H9 (cell line): ENCODE results near the gene HDAC3. TPM values are rescaled to one million over a fixed set of nuclear protein-coding genes. Genes with fewer than 3 reads are reported as not detected.

ENCODE experiments used
- DNase-seq: peaks from one replicate; pipeline ENCODE4 v3.0.0-alpha.2; 2017
- H2AFZ ChIP-seq: one replicate; pipeline ENCODE4 v1.6.1; 2013; ENCODE audit warnings: mild to moderate bottlenecking, low read length, control low read depth, moderate library complexity
- H2AK5ac ChIP-seq: 2 replicates; pipeline ENCODE4 v1.6.1; 2013; ENCODE audit warnings: low read length, control low read depth, mixed read lengths; ENCODE audit not compliant: insufficient read length
- H2BK120ac ChIP-seq: one replicate; pipeline ENCODE4 v1.6.1; 2013; ENCODE audit warnings: low read depth, mild to moderate bottlenecking, low read length, control low read depth, inconsistent platforms; ENCODE audit not compliant: poor library complexity, severe bottlenecking
- H2BK12ac ChIP-seq: 2 replicates; pipeline ENCODE4 v1.6.1; 2013; ENCODE audit warnings: low read length, control low read depth, mixed read lengths, low read depth; ENCODE audit not compliant: insufficient read length
- H2BK15ac ChIP-seq: 2 replicates; pipeline ENCODE4 v1.6.1; 2013; ENCODE audit warnings: low read depth, low read length, control low read depth
- H2BK20ac ChIP-seq: one replicate; pipeline ENCODE4 v1.6.1; 2013; ENCODE audit warnings: low read depth, mild to moderate bottlenecking, low read length, control low read depth, inconsistent platforms; ENCODE audit not compliant: poor library complexity, severe bottlenecking
- H2BK5ac ChIP-seq: 2 replicates; pipeline ENCODE4 v1.6.1; 2013; ENCODE audit warnings: low read length, control low read depth, mixed read lengths; ENCODE audit not compliant: insufficient read length
- H3K14ac ChIP-seq: 2 replicates; pipeline ENCODE4 v1.6.1; 2013; ENCODE audit warnings: low read length, control low read depth; ENCODE audit not compliant: insufficient read depth
- H3K18ac ChIP-seq: 2 replicates; pipeline ENCODE4 v1.6.1; 2013; ENCODE audit warnings: low read depth, mild to moderate bottlenecking, mixed read lengths, low read length, control low read depth; ENCODE audit not compliant: insufficient read length
- H3K23ac ChIP-seq: 2 replicates; pipeline ENCODE4 v1.6.1; 2013; ENCODE audit warnings: low read length, control low read depth, mixed read lengths, low read depth; ENCODE audit not compliant: insufficient read length
- H3K23me2 ChIP-seq: 2 replicates; pipeline ENCODE4 v1.6.1; 2013; ENCODE audit warnings: low read depth, mild to moderate bottlenecking, mixed read lengths, low read length, control low read depth; ENCODE audit not compliant: insufficient read length, poor library complexity, severe bottlenecking
- H3K27ac ChIP-seq: 2 replicates; pipeline ENCODE4 v1.5.1; 2013; ENCODE audit warnings: low read length, control low read depth, mixed read lengths, low read depth; ENCODE audit not compliant: insufficient read length
- H3K27me3 ChIP-seq: 2 replicates; pipeline ENCODE4 v1.6.1; 2013; ENCODE audit warnings: low read length, control low read depth, inconsistent platforms; ENCODE audit not compliant: insufficient read depth
- H3K4ac ChIP-seq: 2 replicates; pipeline ENCODE4 v1.6.1; 2013; ENCODE audit warnings: low read depth, mild to moderate bottlenecking, control low read depth, inconsistent platforms, low read length, moderate library complexity
- H3K4me1 ChIP-seq: 2 replicates; pipeline ENCODE4 v1.6.1; 2013; ENCODE audit warnings: low read length, control low read depth, inconsistent platforms; ENCODE audit not compliant: insufficient read depth
- H3K4me2 ChIP-seq: 2 replicates; pipeline ENCODE4 v1.6.1; 2013; ENCODE audit warnings: low read length, control low read depth, mixed read lengths; ENCODE audit not compliant: insufficient read length, insufficient read depth
- H3K56ac ChIP-seq: 2 replicates; pipeline ENCODE4 v1.6.1; 2013; ENCODE audit warnings: low read depth, mild to moderate bottlenecking, mixed read lengths, low read length, control low read depth; ENCODE audit not compliant: insufficient read length
- H3K79me1 ChIP-seq: 2 replicates; pipeline ENCODE4 v1.6.1; 2013; ENCODE audit warnings: low read depth, mild to moderate bottlenecking, moderate library complexity, low read length, control low read depth, inconsistent platforms; ENCODE audit not compliant: insufficient read depth, poor library complexity, severe bottlenecking
- H3K79me2 ChIP-seq: 2 replicates; pipeline ENCODE4 v1.6.1; 2013; ENCODE audit warnings: low read length, control low read depth, inconsistent platforms; ENCODE audit not compliant: insufficient read depth
- H3K9ac ChIP-seq: 2 replicates; pipeline ENCODE4 v1.6.1; 2013; ENCODE audit warnings: low read length, control low read depth, mixed read lengths; ENCODE audit not compliant: insufficient read length; ENCODE audit errors: extremely low read depth
- H3K9me3 ChIP-seq: one replicate; pipeline ENCODE4 v1.6.1; 2013; ENCODE audit warnings: low read depth, low read length, inconsistent platforms; ENCODE audit not compliant: control insufficient read depth
- H3T11ph ChIP-seq: one replicate; pipeline ENCODE4 v1.6.1; 2013; ENCODE audit warnings: mild to moderate bottlenecking, low read length, control low read depth, inconsistent platforms
- H4K20me1 ChIP-seq: one replicate; pipeline ENCODE4 v1.6.1; 2013; ENCODE audit not compliant: control insufficient read depth, insufficient read length, insufficient read depth
- H4K5ac ChIP-seq: 2 replicates; pipeline ENCODE4 v1.6.1; 2013; ENCODE audit warnings: low read depth, mild to moderate bottlenecking, mixed read lengths, low read length, control low read depth; ENCODE audit not compliant: insufficient read length
- H4K8ac ChIP-seq: replicated peaks from 2 replicates; pipeline ENCODE4 v1.6.1; 2013; ENCODE audit warnings: low read length, control low read depth, mixed read lengths, low read depth; ENCODE audit not compliant: insufficient read length
- H4K91ac ChIP-seq: 2 replicates; pipeline ENCODE4 v1.6.1; 2013; ENCODE audit warnings: low read depth, mild to moderate bottlenecking, moderate library complexity, mixed read lengths, low read length, control low read depth; ENCODE audit not compliant: insufficient read length
- H3K27ac Mint-ChIP-seq, 3 experiments: 2 replicates in 2 of 3; 3 replicates in 1 of 3; pipeline ENCODE4 v1.8.0; 2020 to 2021; ENCODE audit warnings: mixed read lengths in 3 of 3, mild to moderate bottlenecking in 1 of 3, moderate library complexity in 1 of 3
- H3K27me3 Mint-ChIP-seq: 2 replicates; pipeline ENCODE4 v1.8.0; 2021; ENCODE audit warnings: low read depth, mild to moderate bottlenecking, moderate library complexity, mixed read lengths
- H3K36me3 Mint-ChIP-seq, 3 experiments: 2 replicates in 2 of 3; 3 replicates in 1 of 3; pipeline ENCODE4 v1.8.0; 2020 to 2021; ENCODE audit warnings: low read depth in 3 of 3, mixed read lengths in 3 of 3; ENCODE audit not compliant: insufficient read depth in 1 of 3
- H3K4me1 Mint-ChIP-seq, 2 experiments: 2 replicates each; pipeline ENCODE4 v1.8.0; 2020; ENCODE audit warnings: mixed read lengths in 2 of 2
- H3K4me3 Mint-ChIP-seq, 2 experiments: 2 replicates in 1 of 2; 3 replicates in 1 of 2; pipeline ENCODE4 v1.8.0; 2020 to 2021; ENCODE audit warnings: mild to moderate bottlenecking in 2 of 2, mixed read lengths in 2 of 2, moderate library complexity in 1 of 2
- H3K9me3 Mint-ChIP-seq, 2 experiments: 2 replicates in 1 of 2; 3 replicates in 1 of 2; pipeline ENCODE4 v1.8.0; 2020; ENCODE audit warnings: mild to moderate bottlenecking in 2 of 2, mixed read lengths in 2 of 2, moderate library complexity in 1 of 2
- CTCF ChIP-seq: fragments of 200-600 bp; sonication (generic); conservative IDR thresholded peaks from 3 replicates; pipeline ENCODE4 v1.8.0; 2021; ENCODE audit warnings: antibody characterized with exemption, mild to moderate bottlenecking
- WGBS: extraction: QIAGEN DNeasy Blood & Tissue Kit; methylation state at CpG from one replicate; pipeline ENCODE4 v1.1.7; 2013; ENCODE audit warnings: missing lambda C conversion rate, low lambda C conversion rate, mixed read lengths; ENCODE audit not compliant: insufficient read length; ENCODE audit errors: extremely low coverage; 5-methylcytosine and 5-hydroxymethylcytosine counted together
- total RNA-seq: library from RNA; stranded (reverse); gene quantifications from 2 replicates; pipeline ENCODE4 v1.2.1, GENCODE V29; 2021

HDAC3 gene
- total RNA-seq, 1 experiment from 2014 or later, result 98.3 TPM

- Histone ChIP-seq H3K18ac (no peak overlapping the region), H2BK12ac (no peak overlapping the region), H3K9ac (no peak overlapping the region), H2BK20ac (no peak overlapping the region), H2AFZ (no peak overlapping the region), H4K20me1 (no peaks in the 10 kb centered on the region), H3T11ph (no peak overlapping the region), H3K9me3 (no peaks in the 10 kb centered on the region), H3K4ac (no peak overlapping the region), H3K4me1 (no peaks in the 10 kb centered on the region), H2BK5ac (no peak overlapping the region), H3K79me1 (no peaks in the 10 kb centered on the region), H3K23me2 (no peaks in the 10 kb centered on the region), H3K27ac (no peak overlapping the region), H3K23ac (no peak overlapping the region), H2BK15ac (no peak overlapping the region), H2BK120ac (no peak overlapping the region), H4K8ac (no peak overlapping the region), H3K79me2 (no peaks in the 10 kb centered on the region), H4K5ac (no peak overlapping the region), H3K27me3 (no peaks in the 10 kb centered on the region), H2AK5ac (no peak overlapping the region), H3K56ac (no peak overlapping the region), H3K14ac (no peak overlapping the region), H3K4me2 (no peak overlapping the region), H4K91ac (no peak overlapping the region)
- no CpG with 5 or more reads among the region's 4 CpGs for whole genome bisulfite sequencing
- Mint-ChIP-seq H3K9me3 (no peaks in the 10 kb centered on the region), H3K4me3 (no peak overlapping the region), H3K27me3 (no peaks in the 10 kb centered on the region), H3K36me3 (peaks cover 32 to 87% (median 63%) of the 10 kb centered on the region in 3 experiments), H3K4me1 (peaks cover 4% of the 10 kb centered on the region in 2 experiments), H3K27ac (no peak overlapping the region)
- peak; percentile 39 for DNase-seq
- TF ChIP-seq CTCF, result no peak
Measured at GRCh38 chr5:141573489-141574121, 63.0 kb downstream of the HDAC3 start.

Other genes starting within 250 kb of the HDAC3 start
- gene PCDHGB4, start 249.2 kb downstream of the HDAC3 start, total RNA-seq, result 3.8 and 4.2 TPM in 2 replicates
- 0.90 and 1.0 TPM in 2 replicates for gene PCDHGA8, start 244.2 kb downstream of the HDAC3 start, total RNA-seq
- 3.6 and 3.8 TPM in 2 replicates for gene PCDHGB5, start 238.9 kb downstream of the HDAC3 start, total RNA-seq
- 0.83 and 1.3 TPM in 2 replicates for gene PCDHGA9, start 234.1 kb downstream of the HDAC3 start, total RNA-seq
- gene PCDHGB6, start 228.8 kb downstream of the HDAC3 start, total RNA-seq, result 5.5 and 6.0 TPM in 2 replicates
- gene PCDHGA10, start 223.9 kb downstream of the HDAC3 start, total RNA-seq, result 12.5 and 15.1 TPM in 2 replicates
- gene PCDHGB7, start 219.2 kb downstream of the HDAC3 start, total RNA-seq, result 6.8 and 7.7 TPM in 2 replicates
- 2.6 and 2.7 TPM in 2 replicates for gene PCDHGA11, start 215.8 kb downstream of the HDAC3 start, total RNA-seq
- gene PCDHGA12, start 206.3 kb downstream of the HDAC3 start, total RNA-seq, result 1.3 and 1.4 TPM in 2 replicates
- gene PCDHGC3, start 160.9 kb downstream of the HDAC3 start, total RNA-seq, result 19.8 and 22.6 TPM in 2 replicates
- 4.0 and 4.3 TPM in 2 replicates for gene PCDHGC4, start 151.8 kb downstream of the HDAC3 start, total RNA-seq
- 0.57 and 0.66 TPM in 2 replicates for gene PCDHGC5, start 147.8 kb downstream of the HDAC3 start, total RNA-seq
- 117 and 123 TPM in 2 replicates for gene DIAPH1, start 17.8 kb downstream of the HDAC3 start, total RNA-seq
- 9.8 and 11.1 TPM in 2 replicates for gene RELL2, start 148 bp upstream of the HDAC3 start, total RNA-seq
- 23.1 and 23.4 TPM in 2 replicates for gene FCHSD1, start 14.6 kb upstream of the HDAC3 start, total RNA-seq
- gene ARAP3, start 45.4 kb upstream of the HDAC3 start, total RNA-seq, result 27.3 and 27.6 TPM in 2 replicates
- 127 and 131 TPM in 2 replicates for gene PCDH1, start 241.6 kb upstream of the HDAC3 start, total RNA-seq